Measurements from ENCODE around the gene TSKU. TPM values are rescaled to one million over a fixed set of nuclear protein-coding genes. Genes with fewer than 3 reads are reported as not detected.

TSKU gene
- total and polyA plus RNA-seq, 4 experiments from 2014 or later, result 0.13 TPM; not detected in 3

GRCh38 chr11:76791861-76792260 lies 8.7 kb downstream of the TSKU start:
- intact Hi-C loops (cut with micrococcal nuclease), result no loop called here
- no peaks in the 10 kb centered on the region for H3K9me3 Mint-ChIP-seq
- POLR2A ChIA-PET (ENCODE audit: partially characterized antibody), result no interaction called here
- Histone ChIP-seq H3K27ac (ENCODE audit: low read depth, low read length) (no peak overlapping the region), H3K36me3 (ENCODE audit: insufficient read depth, low read length) (no peaks in the 10 kb centered on the region), H3K4me1 (ENCODE audit: insufficient read depth, low read length) (no peaks in the 10 kb centered on the region), H3K9me3 (ENCODE audit: control insufficient read depth in 1 of 2, low read length in 2 of 2) (no peaks in the 10 kb centered on the region), H3K4me3 (ENCODE audit: low read length in 2 of 2) (no peak overlapping the region), H3K27me3 (ENCODE audit: insufficient read depth, low read length) (no peaks in the 10 kb centered on the region)
- CTCF ChIA-PET (ENCODE audit: partially characterized antibody), result interaction anchor here (1.2 kb wide), 1 partner anchor 70 kb away, joined by 3 read pairs; no protein-coding TSS in a partner anchor
- H3K27ac Mint-ChIP-seq, result no peak overlapping the region
- H3K4me1 Mint-ChIP-seq, result no peaks in the 10 kb centered on the region
- DNase-seq, result no peak
- peaks cover 5 to 6% of the 10 kb centered on the region in 2 donors for H3K27me3 Mint-ChIP-seq
- H3K36me3 Mint-ChIP-seq, result no peaks in the 10 kb centered on the region
- no peak overlapping the region for H3K4me3 Mint-ChIP-seq

GRCh38 chr11:76792505-76793264 lies 9.5 kb downstream of the TSKU start:
- no peak for DNase-seq
- H3K4me3 Mint-ChIP-seq, result no peak overlapping the region
- CTCF ChIA-PET (ENCODE audit: partially characterized antibody), result interaction anchor here (1.2 kb wide), 1 partner anchor 71 kb away, joined by 3 read pairs; no protein-coding TSS in a partner anchor
- intact Hi-C loops (cut with micrococcal nuclease), result no loop called here
- no peaks in the 10 kb centered on the region for H3K36me3 Mint-ChIP-seq
- no peak overlapping the region for H3K27ac Mint-ChIP-seq
- no peaks in the 10 kb centered on the region for H3K9me3 Mint-ChIP-seq
- H3K27me3 Mint-ChIP-seq, result peaks cover 0 to 3% of the 10 kb centered on the region in 2 donors
- no peak overlapping the region for H3K4me3 ChIP-seq (ENCODE audit: low read length in 2 of 2)
- POLR2A ChIA-PET (ENCODE audit: partially characterized antibody), result no interaction called here
- no peak overlapping the region for H3K27ac ChIP-seq (ENCODE audit: low read depth, low read length)
- no peaks in the 10 kb centered on the region for H3K4me1 ChIP-seq (ENCODE audit: insufficient read depth, low read length)
- H3K36me3 ChIP-seq (ENCODE audit: insufficient read depth, low read length), result no peaks in the 10 kb centered on the region
- no peaks in the 10 kb centered on the region for H3K9me3 ChIP-seq (ENCODE audit: control insufficient read depth in 1 of 2, low read length in 2 of 2)
- no peaks in the 10 kb centered on the region for H3K4me1 Mint-ChIP-seq
- no peaks in the 10 kb centered on the region for H3K27me3 ChIP-seq (ENCODE audit: insufficient read depth, low read length)

DNA sequence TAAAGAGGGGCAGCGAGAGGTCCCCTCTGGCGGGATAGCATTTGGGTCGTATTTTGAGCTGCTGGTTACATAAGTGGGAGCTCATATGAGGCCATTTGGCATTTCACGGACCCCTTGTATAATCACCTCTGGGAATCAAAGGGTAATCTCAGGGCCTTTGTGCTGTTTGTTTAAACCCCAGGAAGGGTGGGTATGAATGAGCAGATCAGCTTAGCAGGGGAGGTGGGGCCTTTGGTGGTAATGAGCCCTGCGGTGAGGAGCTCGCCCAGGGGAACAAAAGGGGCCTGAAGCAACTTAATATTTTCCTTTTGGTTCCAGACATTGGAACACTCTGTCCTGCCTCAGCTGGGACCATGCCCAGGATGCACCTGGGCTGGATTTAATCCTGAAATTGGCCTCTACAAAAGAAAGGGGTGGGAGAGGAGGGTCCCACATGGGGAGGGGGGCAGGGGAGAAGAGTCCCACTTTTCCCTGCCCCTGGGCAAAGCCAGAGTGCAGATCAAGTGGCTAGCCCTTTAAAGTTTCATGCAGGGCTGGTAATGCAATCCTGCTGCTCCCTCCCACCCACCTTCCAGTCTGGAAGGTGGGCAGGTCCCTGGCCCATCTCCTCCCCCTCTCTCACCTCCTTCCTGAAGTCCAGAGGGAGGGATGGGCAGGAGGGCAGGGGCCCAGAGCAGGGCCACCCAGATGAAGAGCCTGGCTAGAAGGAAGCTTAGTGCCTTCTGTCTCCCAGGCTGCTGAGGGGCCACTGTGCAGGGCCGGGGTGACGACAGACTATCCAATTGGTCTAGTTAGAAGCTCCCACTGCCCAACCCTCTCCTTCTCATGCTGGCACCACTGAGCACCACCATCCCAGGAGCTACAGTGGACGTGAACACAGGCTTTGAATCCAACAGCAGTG lies 10.5 kb downstream of the TSKU start:
- CTCF ChIA-PET (ENCODE audit: partially characterized antibody), result no interaction called here

DNA sequence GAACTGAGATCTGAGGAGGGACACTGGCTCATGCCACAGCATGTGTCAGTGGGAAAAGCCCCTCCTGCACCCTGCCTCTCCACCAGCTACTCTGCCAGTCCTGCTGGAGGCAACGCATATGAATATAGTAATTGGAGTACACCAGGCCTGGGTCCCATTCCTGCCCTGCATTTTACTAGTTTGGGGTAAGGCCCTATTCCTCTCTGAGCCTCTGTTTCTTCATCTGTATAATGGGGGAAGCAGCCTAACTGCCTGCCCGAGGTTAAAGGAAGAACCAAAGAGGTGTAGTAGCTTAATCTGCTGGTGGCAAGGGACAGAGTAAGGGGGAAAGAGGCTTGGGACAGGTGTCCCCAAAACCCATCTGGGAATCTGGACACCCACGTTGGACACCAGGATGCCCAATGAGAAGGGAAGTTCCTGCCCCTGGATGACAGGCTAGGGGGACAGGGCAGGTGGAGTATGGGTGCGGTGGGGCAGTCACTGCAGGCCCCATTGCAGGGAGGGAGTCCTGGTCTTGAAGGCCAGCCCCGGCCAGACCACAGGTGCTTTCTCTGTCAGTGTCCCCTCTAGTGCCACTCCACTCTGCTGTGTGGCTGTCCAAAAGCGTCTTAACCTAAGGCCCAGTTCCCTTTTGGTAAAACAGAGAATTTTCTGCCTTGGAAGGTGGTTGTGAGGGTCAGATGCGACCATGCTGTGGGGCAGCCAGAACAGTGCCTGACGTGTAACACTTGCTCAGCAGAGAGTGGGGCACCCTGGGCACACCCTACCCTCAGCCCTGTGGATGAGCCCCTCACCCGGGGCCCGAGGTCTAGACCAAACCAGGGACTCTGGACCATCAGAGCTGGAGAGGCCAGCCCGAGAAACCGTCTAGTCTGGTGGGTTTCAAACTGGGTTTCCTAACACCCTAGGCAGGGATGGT lies 11.5 kb downstream of the TSKU start:
- no peaks in the 10 kb centered on the region for H3K36me3 Mint-ChIP-seq
- peaks cover 0 to 3% of the 10 kb centered on the region in 2 donors for H3K27me3 Mint-ChIP-seq
- Histone ChIP-seq H3K4me1 (ENCODE audit: insufficient read depth, low read length) (peaks cover 11% of the 10 kb centered on the region), H3K27ac (ENCODE audit: low read depth, low read length) (no peak overlapping the region), H3K4me3 (ENCODE audit: low read length in 2 of 2) (no peak overlapping the region), H3K36me3 (ENCODE audit: insufficient read depth, low read length) (no peaks in the 10 kb centered on the region), H3K9me3 (ENCODE audit: control insufficient read depth in 1 of 2, low read length in 2 of 2) (no peaks in the 10 kb centered on the region), H3K27me3 (ENCODE audit: insufficient read depth, low read length) (no peaks in the 10 kb centered on the region)
- H3K27ac Mint-ChIP-seq, result no peak overlapping the region
- H3K9me3 Mint-ChIP-seq, result no peaks in the 10 kb centered on the region
- H3K4me3 Mint-ChIP-seq, result no peak overlapping the region
- no peak for DNase-seq
- ChIA-PET CTCF (ENCODE audit: partially characterized antibody) (interaction anchor here (1.7 kb wide), 1 partner anchor 60 kb away, joined by 7 read pairs; no protein-coding TSS in a partner anchor), POLR2A (ENCODE audit: partially characterized antibody) (no interaction called here)
- H3K4me1 Mint-ChIP-seq, result peaks cover 0 to 12% (median 7%) of the 10 kb centered on the region in 4 donors
- intact Hi-C loops (cut with micrococcal nuclease), result no loop called here

More for the DNA sequence above, 10.5 kb downstream of the TSKU start:
- no peak overlapping the region for H3K4me3 Mint-ChIP-seq
- H3K27ac Mint-ChIP-seq, result no peak overlapping the region
- H3K9me3 Mint-ChIP-seq, result no peaks in the 10 kb centered on the region
- no peaks in the 10 kb centered on the region for H3K36me3 Mint-ChIP-seq
- POLR2A ChIA-PET (ENCODE audit: partially characterized antibody), result no interaction called here
- Histone ChIP-seq H3K36me3 (ENCODE audit: insufficient read depth, low read length) (no peaks in the 10 kb centered on the region), H3K9me3 (ENCODE audit: control insufficient read depth in 1 of 2, low read length in 2 of 2) (no peaks in the 10 kb centered on the region), H3K4me1 (ENCODE audit: insufficient read depth, low read length) (peaks cover 2% of the 10 kb centered on the region), H3K4me3 (ENCODE audit: low read length in 2 of 2) (no peak overlapping the region), H3K27ac (ENCODE audit: low read depth, low read length) (no peak overlapping the region), H3K27me3 (ENCODE audit: insufficient read depth, low read length) (no peaks in the 10 kb centered on the region)
- peaks cover 0 to 3% of the 10 kb centered on the region in 2 donors for H3K27me3 Mint-ChIP-seq
- intact Hi-C loops (cut with micrococcal nuclease), result no loop called here
- H3K4me1 Mint-ChIP-seq, result peaks cover 0 to 3% (median 2%) of the 10 kb centered on the region in 4 donors
- no peak for DNase-seq

DNA sequence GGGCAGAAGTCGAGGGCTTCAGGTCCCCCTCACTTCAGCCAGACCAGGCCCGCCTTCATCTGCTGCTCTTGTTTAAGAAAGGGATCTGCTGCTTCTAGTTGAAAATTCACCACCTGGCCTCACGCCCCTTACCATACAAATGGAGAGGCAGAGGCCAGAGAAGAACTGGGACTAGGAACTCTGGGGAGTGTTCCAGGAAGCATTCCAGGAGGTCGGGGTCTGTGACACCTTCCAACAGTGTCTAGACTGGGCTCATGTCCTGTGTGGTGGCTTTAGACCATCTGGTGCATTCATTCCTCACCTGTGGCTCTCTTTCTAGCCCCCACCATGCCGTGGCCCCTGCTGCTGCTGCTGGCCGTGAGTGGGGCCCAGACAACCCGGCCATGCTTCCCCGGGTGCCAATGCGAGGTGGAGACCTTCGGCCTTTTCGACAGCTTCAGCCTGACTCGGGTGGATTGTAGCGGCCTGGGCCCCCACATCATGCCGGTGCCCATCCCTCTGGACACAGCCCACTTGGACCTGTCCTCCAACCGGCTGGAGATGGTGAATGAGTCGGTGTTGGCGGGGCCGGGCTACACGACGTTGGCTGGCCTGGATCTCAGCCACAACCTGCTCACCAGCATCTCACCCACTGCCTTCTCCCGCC lies 12.3 kb downstream of the TSKU start:
- CTCF ChIA-PET (ENCODE audit: partially characterized antibody), result interaction anchor here (1.0 to 1.7 kb wide), 4 partner anchors 21 to 73 kb away, joined by 3 to 7 read pairs (median 3); no protein-coding TSS in a partner anchor
- no peak overlapping the region for H3K27ac Mint-ChIP-seq
- H3K4me1 ChIP-seq (ENCODE audit: insufficient read depth, low read length), result peaks cover 14% of the 10 kb centered on the region

GRCh38 chr11:76795936-76796441 lies 12.8 kb downstream of the TSKU start:
- no peaks in the 10 kb centered on the region for H3K36me3 ChIP-seq (ENCODE audit: insufficient read depth, low read length)
- DNase-seq, result no peak
- Mint-ChIP-seq H3K27ac (no peak overlapping the region), H3K4me3 (no peak overlapping the region), H3K36me3 (no peaks in the 10 kb centered on the region), H3K4me1 (peaks cover 0 to 13% (median 7%) of the 10 kb centered on the region in 4 donors), H3K27me3 (no peaks in the 10 kb centered on the region), H3K9me3 (no peaks in the 10 kb centered on the region)
- H3K4me3 ChIP-seq (ENCODE audit: low read length in 2 of 2), result no peak overlapping the region
- intact Hi-C loops (cut with micrococcal nuclease), result no loop called here
- peaks cover 14% of the 10 kb centered on the region for H3K4me1 ChIP-seq (ENCODE audit: insufficient read depth, low read length)
- no peaks in the 10 kb centered on the region for H3K9me3 ChIP-seq (ENCODE audit: control insufficient read depth in 1 of 2, low read length in 2 of 2)
- no peaks in the 10 kb centered on the region for H3K27me3 ChIP-seq (ENCODE audit: insufficient read depth, low read length)
- ChIA-PET CTCF (ENCODE audit: partially characterized antibody) (interaction anchor here (1.0 to 1.7 kb wide), 4 partner anchors 21 to 74 kb away, joined by 3 to 7 read pairs (median 3); no protein-coding TSS in a partner anchor), POLR2A (ENCODE audit: partially characterized antibody) (no interaction called here)
- no peak overlapping the region for H3K27ac ChIP-seq (ENCODE audit: low read depth, low read length)

More for the DNA sequence above, 12.3 kb downstream of the TSKU start:
- no peak overlapping the region for H3K4me3 Mint-ChIP-seq
- Histone ChIP-seq H3K9me3 (ENCODE audit: control insufficient read depth in 1 of 2, low read length in 2 of 2) (no peaks in the 10 kb centered on the region), H3K36me3 (ENCODE audit: insufficient read depth, low read length) (no peaks in the 10 kb centered on the region), H3K4me3 (ENCODE audit: low read length in 2 of 2) (no peak overlapping the region), H3K27ac (ENCODE audit: low read depth, low read length) (no peak overlapping the region), H3K27me3 (ENCODE audit: insufficient read depth, low read length) (no peaks in the 10 kb centered on the region)
- peaks cover 0 to 13% (median 7%) of the 10 kb centered on the region in 4 donors for H3K4me1 Mint-ChIP-seq
- no peaks in the 10 kb centered on the region for H3K36me3 Mint-ChIP-seq
- peaks cover 0 to 3% of the 10 kb centered on the region in 2 donors for H3K27me3 Mint-ChIP-seq
- DNase-seq, result no peak
- POLR2A ChIA-PET (ENCODE audit: partially characterized antibody), result no interaction called here
- intact Hi-C loops (cut with micrococcal nuclease), result no loop called here
- no peaks in the 10 kb centered on the region for H3K9me3 Mint-ChIP-seq
